Natural killer cell (primary cell): Measurements from ENCODE around the gene GALNT4. TPM values are rescaled to one million over a fixed set of nuclear protein-coding genes. Genes with fewer than 3 reads are reported as not detected.
A peak's percentile ranks its signal among the peaks of the same experiment; 100 is the strongest.

Source experiments
- ATAC-seq, 3 donors: fragments of 150-1000 bp in 2 of 3; fragments of 200-7000 bp in 1 of 3; cut with Tn5 transposase; 1 replicate in 1 of 3; 2 replicates in 2 of 3; pipeline ENCODE4 v1.10.0; 2021; ENCODE audit warnings: mild to moderate bottlenecking in 2 of 3, moderate library complexity in 2 of 3
- DNase-seq, 2 donors: peaks; one replicate each; pipeline versions ENCODE4 v3.0.0 to v3.0.0-alpha.2; 2013 to 2021; ENCODE audit warnings: mixed read lengths in 1 of 2
- H3K27ac ChIP-seq: one replicate; pipeline ENCODE4 v1.5.1; 2013; ENCODE audit warnings: mild to moderate bottlenecking, low read length
- H3K27me3 ChIP-seq: one replicate; pipeline ENCODE4 v1.6.1; 2013; ENCODE audit warnings: low read length; ENCODE audit not compliant: control insufficient read depth, insufficient read depth
- H3K36me3 ChIP-seq: one replicate; pipeline ENCODE4 v1.6.1; 2013; ENCODE audit warnings: low read length; ENCODE audit not compliant: control insufficient read depth, insufficient read depth
- H3K4me1 ChIP-seq: one replicate; pipeline ENCODE4 v1.6.1; 2013; ENCODE audit warnings: low read length; ENCODE audit not compliant: control insufficient read depth, insufficient read depth
- H3K4me3 ChIP-seq: one replicate; pipeline ENCODE4 v1.5.1; 2013; ENCODE audit warnings: low read length
- H3K9me3 ChIP-seq: one replicate; pipeline ENCODE4 v1.6.1; 2013; ENCODE audit warnings: low read length; ENCODE audit not compliant: control insufficient read depth, insufficient read depth
- H3K27ac Mint-ChIP-seq, 2 donors: one replicate each; pipeline ENCODE4 v1.8.0; 2022; ENCODE audit warnings: mild to moderate bottlenecking in 2 of 2, mixed read lengths in 2 of 2, moderate library complexity in 1 of 2
- H3K27me3 Mint-ChIP-seq, 2 donors: one replicate each; pipeline ENCODE4 v1.8.0; 2022; ENCODE audit warnings: low read depth in 2 of 2, mixed read lengths in 2 of 2
- H3K36me3 Mint-ChIP-seq: one replicate; pipeline ENCODE4 v1.8.0; 2022; ENCODE audit warnings: mixed read lengths
- H3K4me1 Mint-ChIP-seq, 2 donors: one replicate each; pipeline ENCODE4 v1.8.0; 2022; ENCODE audit warnings: mixed read lengths in 2 of 2
- H3K4me3 Mint-ChIP-seq: one replicate; pipeline ENCODE4 v1.8.0; 2022; ENCODE audit warnings: mild to moderate bottlenecking, moderate library complexity, mixed read lengths
- H3K9me3 Mint-ChIP-seq, 2 donors: one replicate each; pipeline ENCODE4 v1.8.0; 2022; ENCODE audit warnings: mixed read lengths in 2 of 2
- WGBS: methylation state at CpG from one replicate; pipeline ENCODE4 v1.1.7; 2013; ENCODE audit warnings: missing lambda C conversion rate; ENCODE audit not compliant: insufficient coverage; 5-methylcytosine and 5-hydroxymethylcytosine counted together
- intact Hi-C: fragments of 100-400 bp; cut with micrococcal nuclease; formaldehyde crosslinking; loops from one replicate; pipeline ENCODE4 v1.14.2; 2022
- total RNA-seq, 4 donors: library from RNA; stranded (reverse); fragments of 120-200 nt in 1 of 4; gene quantifications; one replicate each; pipeline versions ENCODE4 v1.2.3 to v1.2.4, GENCODE V29; 2013 to 2022
- TF ChIP-seq, protein P1 (sequence below): fragments of 200-600 bp; IDR thresholded peaks from one replicate; pipeline ENCODE4 v1.8.0; 2022; ENCODE audit warnings: antibody characterized with exemption

GALNT4 gene
- total RNA-seq, 3 donors from 2014 or later (not counting 1 experiment from before 2014, with no cell fraction given) = 14.3 to 19.9 (median 18.7) TPM

DNA sequence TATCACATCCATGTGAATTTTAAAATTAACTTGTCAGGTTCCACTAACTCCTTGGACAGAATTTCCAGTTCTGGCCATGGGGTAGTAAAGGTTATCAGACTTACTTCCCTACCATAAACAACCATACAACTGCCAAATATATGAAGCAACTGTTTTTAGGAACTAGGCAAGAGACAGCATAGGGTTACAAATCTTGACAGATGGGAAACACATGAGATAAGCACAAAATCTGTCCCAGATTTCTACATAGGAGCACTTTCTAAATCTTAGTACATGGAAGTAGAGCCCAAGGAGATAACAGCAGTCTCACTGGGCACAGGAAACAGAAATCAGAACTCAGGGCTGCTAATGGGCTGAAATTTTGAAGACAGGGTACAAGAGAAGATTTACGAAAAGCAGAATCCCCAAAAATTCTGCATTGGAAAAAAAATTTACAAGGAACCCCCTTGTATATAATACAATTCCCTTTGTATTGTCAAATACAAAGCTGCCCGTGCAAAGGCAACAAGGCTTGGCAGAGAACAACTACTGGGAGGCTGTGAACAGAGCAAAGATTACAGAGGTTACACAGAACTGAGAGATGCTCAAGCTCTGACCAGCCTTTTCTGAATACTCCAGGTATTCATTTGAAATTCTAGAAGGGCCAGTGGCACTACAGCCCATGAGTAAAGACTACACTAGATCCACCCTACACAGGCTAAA lies 43.2 kb downstream of the GALNT4 start:
- WGBS = 100% methylated on average over 2 of the region's 2 CpGs
- Histone ChIP-seq H3K27me3 (no peaks in the 10 kb centered on the region), H3K27ac (no peak overlapping the region), H3K4me1 (peaks cover 12% of the 10 kb centered on the region), H3K9me3 (no peaks in the 10 kb centered on the region), H3K4me3 (no peak overlapping the region), H3K36me3 (no peaks in the 10 kb centered on the region)
- no peak for DNase-seq
- no peaks in the 10 kb centered on the region for H3K36me3 Mint-ChIP-seq
- H3K4me1 Mint-ChIP-seq = peaks cover 21 to 37% of the 10 kb centered on the region in 2 donors
- H3K9me3 Mint-ChIP-seq = no peaks in the 10 kb centered on the region
- H3K27me3 Mint-ChIP-seq = no peaks in the 10 kb centered on the region
- intact Hi-C loops = no loop called here
- TF ChIP-seq, protein P1, sequence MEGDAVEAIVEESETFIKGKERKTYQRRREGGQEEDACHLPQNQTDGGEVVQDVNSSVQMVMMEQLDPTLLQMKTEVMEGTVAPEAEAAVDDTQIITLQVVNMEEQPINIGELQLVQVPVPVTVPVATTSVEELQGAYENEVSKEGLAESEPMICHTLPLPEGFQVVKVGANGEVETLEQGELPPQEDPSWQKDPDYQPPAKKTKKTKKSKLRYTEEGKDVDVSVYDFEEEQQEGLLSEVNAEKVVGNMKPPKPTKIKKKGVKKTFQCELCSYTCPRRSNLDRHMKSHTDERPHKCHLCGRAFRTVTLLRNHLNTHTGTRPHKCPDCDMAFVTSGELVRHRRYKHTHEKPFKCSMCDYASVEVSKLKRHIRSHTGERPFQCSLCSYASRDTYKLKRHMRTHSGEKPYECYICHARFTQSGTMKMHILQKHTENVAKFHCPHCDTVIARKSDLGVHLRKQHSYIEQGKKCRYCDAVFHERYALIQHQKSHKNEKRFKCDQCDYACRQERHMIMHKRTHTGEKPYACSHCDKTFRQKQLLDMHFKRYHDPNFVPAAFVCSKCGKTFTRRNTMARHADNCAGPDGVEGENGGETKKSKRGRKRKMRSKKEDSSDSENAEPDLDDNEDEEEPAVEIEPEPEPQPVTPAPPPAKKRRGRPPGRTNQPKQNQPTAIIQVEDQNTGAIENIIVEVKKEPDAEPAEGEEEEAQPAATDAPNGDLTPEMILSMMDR = no peak
- H3K27ac Mint-ChIP-seq = no peak overlapping the region
- ATAC-seq = no peak
- H3K4me3 Mint-ChIP-seq = no peak overlapping the region

DNA sequence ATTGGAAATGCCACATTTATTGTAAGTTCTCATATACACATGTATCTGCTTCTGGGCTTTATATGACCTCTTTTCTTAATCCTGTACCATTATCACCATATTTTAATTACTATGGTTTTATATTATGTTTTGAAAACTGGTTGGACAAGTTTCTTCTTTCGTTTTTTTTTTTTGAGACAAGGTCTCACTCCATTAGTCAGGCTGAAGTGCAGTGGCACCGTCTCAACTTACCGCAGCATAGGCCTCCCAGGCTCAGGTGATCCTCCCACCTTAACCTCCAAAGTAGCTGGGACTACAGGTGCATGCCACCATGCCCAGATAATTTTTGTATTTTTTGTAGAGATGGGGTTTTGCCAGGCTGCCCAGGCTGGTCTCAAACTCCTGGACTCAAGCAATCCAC lies 44.6 kb downstream of the GALNT4 start:
- no peak overlapping the region for H3K4me3 Mint-ChIP-seq
- no peaks in the 10 kb centered on the region for H3K9me3 ChIP-seq
- WGBS = 98% methylated on average over 3 of the region's 3 CpGs
- intact Hi-C loops = no loop called here
- no peak for ATAC-seq
- no peak overlapping the region for H3K27ac ChIP-seq
- no peaks in the 10 kb centered on the region for H3K36me3 Mint-ChIP-seq
- H3K4me3 ChIP-seq = no peak overlapping the region
- H3K4me1 Mint-ChIP-seq = peaks cover 20 to 37% of the 10 kb centered on the region in 2 donors
- H3K9me3 Mint-ChIP-seq = no peaks in the 10 kb centered on the region
- H3K27ac Mint-ChIP-seq = no peak overlapping the region
- H3K36me3 ChIP-seq = no peaks in the 10 kb centered on the region
- no peak for DNase-seq
- no peaks in the 10 kb centered on the region for H3K27me3 ChIP-seq
- TF ChIP-seq, protein P1 = no peak
- no peaks in the 10 kb centered on the region for H3K27me3 Mint-ChIP-seq
- peaks cover 12% of the 10 kb centered on the region for H3K4me1 ChIP-seq

DNA sequence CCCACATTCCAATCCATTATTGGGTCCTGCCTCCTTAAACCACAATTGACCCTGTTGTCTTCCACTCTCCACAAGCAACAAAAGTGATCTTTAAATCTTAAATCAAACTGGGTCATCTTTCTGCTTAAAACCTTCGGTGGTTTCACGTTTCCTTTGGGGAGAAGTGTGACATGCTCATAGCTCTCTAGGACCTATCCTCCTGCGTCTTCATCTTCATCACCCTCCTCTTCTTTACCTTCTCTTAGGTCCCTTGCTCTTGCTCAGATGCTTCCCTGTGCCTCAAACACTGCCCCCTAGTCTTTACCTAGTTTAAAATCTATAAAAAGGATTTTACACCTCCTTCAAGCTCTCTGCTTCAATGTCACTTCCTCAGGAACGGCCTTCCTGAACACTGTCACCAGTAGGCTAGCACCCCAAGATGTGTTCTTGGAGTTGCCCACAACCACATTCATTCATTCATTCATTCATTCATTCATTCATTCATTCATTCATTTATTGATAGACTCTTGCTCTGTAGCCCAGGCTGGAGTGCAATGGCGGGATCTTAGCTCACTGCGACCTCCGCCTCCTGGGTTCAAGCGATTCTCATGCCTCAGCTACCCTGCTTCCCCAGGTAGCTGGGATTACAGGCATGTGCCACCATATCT lies 46.8 kb downstream of the GALNT4 start:
- Histone ChIP-seq H3K4me3 (no peak overlapping the region), H3K27ac (peak overlapping the region; percentile 5), H3K4me1 (peaks cover 12% of the 10 kb centered on the region), H3K27me3 (no peaks in the 10 kb centered on the region), H3K9me3 (no peaks in the 10 kb centered on the region), H3K36me3 (no peaks in the 10 kb centered on the region)
- Mint-ChIP-seq H3K27me3 (no peaks in the 10 kb centered on the region), H3K4me3 (peak overlapping the region; percentile 28), H3K27ac (peak overlapping the region; percentile 41 to 64), H3K36me3 (no peaks in the 10 kb centered on the region), H3K9me3 (no peaks in the 10 kb centered on the region), H3K4me1 (peaks cover 27 to 40% of the 10 kb centered on the region in 2 donors)
- 61% methylated on average over 8 of the region's 8 CpGs for WGBS
- intact Hi-C loops = no loop called here
- TF ChIP-seq, protein P1 = no peak
- no peak for DNase-seq
- peak in 2 of 3 donors; percentile 49 to 52 for ATAC-seq
